ENCODE data around the gene SLC47A2.

The SLC47A2 gene

GRCh38 chr17:19720210-19720475 lies 3.8 kb upstream of the SLC47A2 start:
- no peak for TF ChIP-seq CTCF (IDR thresholded peaks at IDR 0.05)

- TF ChIP-seq CTCF (IDR thresholded peaks at IDR 0.05) = no peak
Measured at GRCh38 chr17:19719355-19720209, 3.2 kb upstream of the SLC47A2 start.

- peak; percentile 37; the same call in 1 of the 2 replicates for TF ChIP-seq CTCF (IDR thresholded peaks at IDR 0.05)
Measured at GRCh38 chr17:19718613-19719354, 2.4 kb upstream of the SLC47A2 start.

GRCh38 chr17:19718041-19718612 lies 1.7 kb upstream of the SLC47A2 start:
- TF ChIP-seq CTCF (IDR thresholded peaks at IDR 0.05) = no peak

GRCh38 chr17:19717411-19717908 lies 1.1 kb upstream of the SLC47A2 start:
- TF ChIP-seq CTCF (IDR thresholded peaks at IDR 0.05) = no peak

GRCh38 chr17:19717031-19717360 lies 612 bp upstream of the SLC47A2 start:
- TF ChIP-seq CTCF (IDR thresholded peaks at IDR 0.05) = no peak

- TF ChIP-seq CTCF (IDR thresholded peaks at IDR 0.05) = no peak
Measured at GRCh38 chr17:19714542-19715411, 1.6 kb downstream of the SLC47A2 start.
